ENCODE measurements around the gene TBL1X.

TBL1X gene

GRCh38 chrX:9784332-9784731, 319.5 kb downstream of the TBL1X start:
- no peaks in the 10 kb centered on the region for H3K27me3 ChIP-seq (ENCODE audit: control insufficient read depth, insufficient read depth, low read length, poor library complexity, severe bottlenecking)
- H3K4me1 ChIP-seq (ENCODE audit: control insufficient read depth, insufficient read depth, low read length) = peaks cover 2% of the 10 kb centered on the region
- H3K27ac ChIP-seq (ENCODE audit: insufficient read depth, low read depth, low read length, poor library complexity, severe bottlenecking) = no peak overlapping the region
- H3K36me3 ChIP-seq (ENCODE audit: control insufficient read depth, insufficient read depth, low read length) = no peaks in the 10 kb centered on the region
- WGBS, 2 experiments = 96 to 97% methylated on average over 8 of the region's 8 CpGs
- H3K9me3 ChIP-seq (ENCODE audit: control insufficient read depth, low read length) = no peaks in the 10 kb centered on the region
- H3K4me3 ChIP-seq (ENCODE audit: insufficient read depth, low read depth, low read length) = no peak overlapping the region

- 5 to 6% methylated on average over 58 of the region's 58 CpGs for WGBS, 2 experiments
- H3K4me1 ChIP-seq (ENCODE audit: control insufficient read depth, insufficient read depth, low read length) = peaks cover 10% of the 10 kb centered on the region
- no peaks in the 10 kb centered on the region for H3K9me3 ChIP-seq (ENCODE audit: control insufficient read depth, low read length)
- H3K36me3 ChIP-seq (ENCODE audit: control insufficient read depth, insufficient read depth, low read length) = no peaks in the 10 kb centered on the region
- H3K27ac ChIP-seq (ENCODE audit: insufficient read depth, low read depth, low read length, poor library complexity, severe bottlenecking) = no peak overlapping the region
- peak overlapping the region; percentile 57 for H3K4me3 ChIP-seq (ENCODE audit: insufficient read depth, low read depth, low read length)
- no peaks in the 10 kb centered on the region for H3K27me3 ChIP-seq (ENCODE audit: control insufficient read depth, insufficient read depth, low read length, poor library complexity, severe bottlenecking)
Observed at GRCh38 chrX:9785254-9785943, 320.5 kb downstream of the TBL1X start.

- WGBS, 2 experiments = 0% methylated on average over 127 to 132 of the region's 132 CpGs
- no peaks in the 10 kb centered on the region for H3K9me3 ChIP-seq (ENCODE audit: control insufficient read depth, low read length)
- no peaks in the 10 kb centered on the region for H3K27me3 ChIP-seq (ENCODE audit: control insufficient read depth, insufficient read depth, low read length, poor library complexity, severe bottlenecking)
- no peaks in the 10 kb centered on the region for H3K36me3 ChIP-seq (ENCODE audit: control insufficient read depth, insufficient read depth, low read length)
- peak within 1 kb of the TSS; percentile 57 for H3K4me3 ChIP-seq (ENCODE audit: insufficient read depth, low read depth, low read length)
- no peak within 1 kb of the TSS for H3K27ac ChIP-seq (ENCODE audit: insufficient read depth, low read depth, low read length, poor library complexity, severe bottlenecking)
- H3K4me1 ChIP-seq (ENCODE audit: control insufficient read depth, insufficient read depth, low read length) = peaks cover 13% of the 10 kb centered on the region
Observed at GRCh38 chrX:9785944-9786797, 321.3 kb downstream of the TBL1X start, which contains the start of gene SHROOM2. Gene SHROOM2 (plus strand): TSS chrX:9786429. CDS start chrX:9786546, 117 bp downstream.

- Histone ChIP-seq H3K36me3 (ENCODE audit: control insufficient read depth, insufficient read depth, low read length) (no peaks in the 10 kb centered on the region), H3K9me3 (ENCODE audit: control insufficient read depth, low read length) (no peaks in the 10 kb centered on the region), H3K27me3 (ENCODE audit: control insufficient read depth, insufficient read depth, low read length, poor library complexity, severe bottlenecking) (no peaks in the 10 kb centered on the region), H3K4me1 (ENCODE audit: control insufficient read depth, insufficient read depth, low read length) (peaks cover 13% of the 10 kb centered on the region), H3K4me3 (ENCODE audit: insufficient read depth, low read depth, low read length) (peak overlapping the region; percentile 57), H3K27ac (ENCODE audit: insufficient read depth, low read depth, low read length, poor library complexity, severe bottlenecking) (no peak overlapping the region)
- WGBS, 2 experiments = 0 to 1% methylated on average over 43 to 44 of the region's 45 CpGs
Observed at GRCh38 chrX:9786798-9787635, 322.2 kb downstream of the TBL1X start.

GRCh38 chrX:9788911-9789310, 324.1 kb downstream of the TBL1X start:
- H3K4me3 ChIP-seq (ENCODE audit: insufficient read depth, low read depth, low read length) = peak overlapping the region; percentile 23
- H3K27me3 ChIP-seq (ENCODE audit: control insufficient read depth, insufficient read depth, low read length, poor library complexity, severe bottlenecking) = no peaks in the 10 kb centered on the region
- no peaks in the 10 kb centered on the region for H3K9me3 ChIP-seq (ENCODE audit: control insufficient read depth, low read length)
- no peak overlapping the region for H3K27ac ChIP-seq (ENCODE audit: insufficient read depth, low read depth, low read length, poor library complexity, severe bottlenecking)
- peaks cover 13% of the 10 kb centered on the region for H3K4me1 ChIP-seq (ENCODE audit: control insufficient read depth, insufficient read depth, low read length)
- WGBS, 2 experiments = 8% methylated on average over 2 of the region's 2 CpGs; no CpG with 5 or more reads in 1 of the 2 experiments
- no peaks in the 10 kb centered on the region for H3K36me3 ChIP-seq (ENCODE audit: control insufficient read depth, insufficient read depth, low read length)

- H3K27me3 ChIP-seq (ENCODE audit: control insufficient read depth, insufficient read depth, low read length, poor library complexity, severe bottlenecking) = no peaks in the 10 kb centered on the region
- peaks cover 13% of the 10 kb centered on the region for H3K4me1 ChIP-seq (ENCODE audit: control insufficient read depth, insufficient read depth, low read length)
- no peak overlapping the region for H3K4me3 ChIP-seq (ENCODE audit: insufficient read depth, low read depth, low read length)
- H3K36me3 ChIP-seq (ENCODE audit: control insufficient read depth, insufficient read depth, low read length) = no peaks in the 10 kb centered on the region
- 6 to 7% methylated on average over 5 of the region's 5 CpGs for WGBS, 2 experiments
- no peaks in the 10 kb centered on the region for H3K9me3 ChIP-seq (ENCODE audit: control insufficient read depth, low read length)
- H3K27ac ChIP-seq (ENCODE audit: insufficient read depth, low read depth, low read length, poor library complexity, severe bottlenecking) = peak overlapping the region; percentile 50
Observed at GRCh38 chrX:9789555-9789954, 324.7 kb downstream of the TBL1X start.
